Measurements from ENCODE around the gene SATB2. TPM values are rescaled to one million over a fixed set of nuclear protein-coding genes. Genes with fewer than 3 reads are reported as not detected.

Gene SATB2
- total RNA-seq, 1 experiment from 2014 or later = 13.8 TPM

DNA sequence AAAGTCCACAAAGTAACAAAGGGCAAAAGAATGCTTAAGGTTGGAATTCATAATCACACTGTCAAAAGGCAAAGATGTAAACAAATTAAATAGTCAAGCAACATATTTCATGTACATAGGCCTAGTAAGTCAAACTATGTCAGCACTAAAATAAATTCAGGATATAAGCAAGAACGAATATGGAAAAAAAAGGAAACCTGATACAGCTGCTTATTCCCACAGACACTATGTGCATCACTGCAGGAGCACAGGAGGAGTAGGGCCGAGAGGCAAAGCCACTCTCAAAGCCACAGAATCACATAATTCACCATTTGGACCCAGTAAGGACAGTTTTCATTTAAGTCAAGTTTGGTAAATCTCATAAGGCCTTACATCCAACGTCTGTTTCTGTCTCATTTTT, 116.6 kb downstream of the SATB2 start:
- H3K4me2 ChIP-seq (ENCODE audit: low read length) = no peak overlapping the region
- H3K4me1 ChIP-seq (ENCODE audit: control insufficient read depth in 1 of 2, insufficient read depth in 2 of 2, low read length in 2 of 2) = peaks cover 3 to 7% of the 10 kb centered on the region in 2 experiments; a peak in 3 of 4 replicates
- H2AFZ ChIP-seq (ENCODE audit: low read depth, low read length, poor library complexity, severe bottlenecking) = no peak overlapping the region
- RAD21 ChIA-PET (ENCODE audit: low non-redundant PET in 1 of 2, low total read pairs in 2 of 2, uncharacterized antibody in 2 of 2, unreplicated experiment in 2 of 2) = no interaction called here
- no peak overlapping the region for H3K9ac ChIP-seq (ENCODE audit: low read length)
- POLR2A ChIA-PET = no interaction called here
- H3K27me3 ChIP-seq (ENCODE audit: insufficient read depth, low read length) = no peaks in the 10 kb centered on the region
- DNase-seq (ENCODE audit: low read depth, low spot score) (no peak), ATAC-seq (no peak)
- H3K36me3 ChIP-seq (ENCODE audit: control insufficient read depth in 1 of 2, insufficient read depth in 2 of 2, low read length in 2 of 2) = no peaks in the 10 kb centered on the region
- no peaks in the 10 kb centered on the region for H3K79me2 ChIP-seq (ENCODE audit: insufficient read depth, low read length)
- no peaks in the 10 kb centered on the region for H3K9me3 ChIP-seq (ENCODE audit: control insufficient read depth in 1 of 2, insufficient read depth in 1 of 2, low read depth in 1 of 2, low read length in 2 of 2)
- intact Hi-C loops (cut with micrococcal nuclease) = no loop called here
- CTCF ChIA-PET = no interaction called here
- no peaks in the 10 kb centered on the region for H3K9me2 ChIP-seq (ENCODE audit: insufficient read depth)
- H4K20me1 ChIP-seq (ENCODE audit: insufficient read depth) = no peaks in the 10 kb centered on the region
- no peak overlapping the region for H3K4me3 ChIP-seq (replicated peaks in 1 of 2; ENCODE audit: low read depth in 1 of 2, low read length in 2 of 2)
- no peak overlapping the region for H3K27ac ChIP-seq (ENCODE audit: low read depth, low read length)
- no TSS peak for BruUV-seq (replicated peaks)
- no peak for TF ChIP-seq ZFX (IDR thresholded peaks at IDR 0.05)

DNA sequence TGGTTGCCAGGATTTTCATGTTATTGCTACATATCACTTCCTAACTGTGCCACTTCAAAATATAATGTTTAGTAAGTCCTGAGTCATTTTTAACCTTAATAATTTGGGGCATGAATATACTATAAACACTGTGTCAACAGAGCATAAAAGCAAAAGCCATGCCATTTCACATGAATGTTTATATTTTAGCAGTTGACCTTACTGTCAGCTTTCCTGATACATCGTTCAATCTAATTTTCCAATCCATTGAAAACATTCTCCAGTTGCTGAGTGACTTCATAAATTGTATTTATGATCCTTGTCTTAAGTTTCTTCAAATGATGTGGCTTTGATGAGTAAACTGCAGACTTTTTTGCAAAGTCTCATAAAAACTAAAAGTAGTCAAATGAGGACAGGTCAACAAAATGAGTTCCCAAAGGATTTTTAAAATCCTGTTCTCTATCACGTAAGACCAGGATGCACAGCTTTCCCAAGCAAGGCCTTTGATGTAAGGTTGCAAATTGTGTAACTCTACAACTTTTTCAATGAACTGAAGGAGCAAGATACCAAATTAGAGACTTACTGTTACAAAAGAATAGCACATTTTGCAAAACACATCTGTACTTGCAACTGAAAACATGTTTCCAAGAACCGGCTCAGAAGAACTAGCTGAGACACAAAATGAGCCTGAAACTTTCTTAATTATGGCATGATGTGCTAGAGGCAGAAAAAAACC, 117.7 kb downstream of the SATB2 start:
- Histone ChIP-seq H3K4me2 (ENCODE audit: low read length) (no peak overlapping the region), H3K4me1 (ENCODE audit: control insufficient read depth in 1 of 2, insufficient read depth in 2 of 2, low read length in 2 of 2) (peaks cover 3 to 7% of the 10 kb centered on the region in 2 experiments; a peak in 3 of 4 replicates), H4K20me1 (ENCODE audit: insufficient read depth) (no peaks in the 10 kb centered on the region), H3K4me3 (replicated peaks in 1 of 2; ENCODE audit: low read depth in 1 of 2, low read length in 2 of 2) (no peak overlapping the region), H3K36me3 (ENCODE audit: control insufficient read depth in 1 of 2, insufficient read depth in 2 of 2, low read length in 2 of 2) (no peaks in the 10 kb centered on the region), H3K27me3 (ENCODE audit: insufficient read depth, low read length) (no peaks in the 10 kb centered on the region), H2AFZ (ENCODE audit: low read depth, low read length, poor library complexity, severe bottlenecking) (no peak overlapping the region), H3K27ac (ENCODE audit: low read depth, low read length) (no peak overlapping the region), H3K9me3 (ENCODE audit: control insufficient read depth in 1 of 2, insufficient read depth in 1 of 2, low read depth in 1 of 2, low read length in 2 of 2) (no peaks in the 10 kb centered on the region), H3K9me2 (ENCODE audit: insufficient read depth) (no peaks in the 10 kb centered on the region), H3K9ac (ENCODE audit: low read length) (no peak overlapping the region), H3K79me2 (ENCODE audit: insufficient read depth, low read length) (no peaks in the 10 kb centered on the region)
- ChIA-PET RAD21 (ENCODE audit: low non-redundant PET in 1 of 2, low total read pairs in 2 of 2, uncharacterized antibody in 2 of 2, unreplicated experiment in 2 of 2) (no interaction called here), CTCF (no interaction called here), POLR2A (no interaction called here)
- no TSS peak for BruUV-seq (replicated peaks)
- intact Hi-C loops (cut with micrococcal nuclease) = no loop called here
- DNase-seq (ENCODE audit: low read depth, low spot score) (no peak), ATAC-seq (no peak)
- TF ChIP-seq ZFX (IDR thresholded peaks at IDR 0.05) (no peak), EZH2phosphoT487 (IDR thresholded peaks at IDR 0.05; ENCODE audit: borderline replicate concordance) (no peak), SRF (IDR thresholded peaks at IDR 0.05; ENCODE audit: low read depth) (no peak), EGR1 (IDR thresholded peaks at IDR 0.05; ENCODE audit: low read depth) (no peak), FOSL1 (IDR thresholded peaks at IDR 0.05; ENCODE audit: low read depth) (no peak), ZNF274 (IDR thresholded peaks at IDR 0.05; ENCODE audit: low read depth, low read length) (no peak), JUND (IDR thresholded peaks at IDR 0.05) (no peak), POLR2A (IDR thresholded peaks at IDR 0.05; ENCODE audit: borderline replicate concordance, extremely low read depth, insufficient read depth, insufficient read length) (no peak), YY1 (IDR thresholded peaks at IDR 0.05; ENCODE audit: extremely low read depth, insufficient replicate concordance, low read depth, low read length) (no peak)
- TF ChIP-seq, protein P1, sequence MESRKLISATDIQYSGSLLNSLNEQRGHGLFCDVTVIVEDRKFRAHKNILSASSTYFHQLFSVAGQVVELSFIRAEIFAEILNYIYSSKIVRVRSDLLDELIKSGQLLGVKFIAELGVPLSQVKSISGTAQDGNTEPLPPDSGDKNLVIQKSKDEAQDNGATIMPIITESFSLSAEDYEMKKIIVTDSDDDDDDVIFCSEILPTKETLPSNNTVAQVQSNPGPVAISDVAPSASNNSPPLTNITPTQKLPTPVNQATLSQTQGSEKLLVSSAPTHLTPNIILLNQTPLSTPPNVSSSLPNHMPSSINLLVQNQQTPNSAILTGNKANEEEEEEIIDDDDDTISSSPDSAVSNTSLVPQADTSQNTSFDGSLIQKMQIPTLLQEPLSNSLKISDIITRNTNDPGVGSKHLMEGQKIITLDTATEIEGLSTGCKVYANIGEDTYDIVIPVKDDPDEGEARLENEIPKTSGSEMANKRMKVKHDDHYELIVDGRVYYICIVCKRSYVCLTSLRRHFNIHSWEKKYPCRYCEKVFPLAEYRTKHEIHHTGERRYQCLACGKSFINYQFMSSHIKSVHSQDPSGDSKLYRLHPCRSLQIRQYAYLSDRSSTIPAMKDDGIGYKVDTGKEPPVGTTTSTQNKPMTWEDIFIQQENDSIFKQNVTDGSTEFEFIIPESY (IDR thresholded peaks at IDR 0.05; ENCODE audit: extremely low read depth, insufficient replicate concordance, low read length) = no peak
- TF ChIP-seq, protein P2, sequence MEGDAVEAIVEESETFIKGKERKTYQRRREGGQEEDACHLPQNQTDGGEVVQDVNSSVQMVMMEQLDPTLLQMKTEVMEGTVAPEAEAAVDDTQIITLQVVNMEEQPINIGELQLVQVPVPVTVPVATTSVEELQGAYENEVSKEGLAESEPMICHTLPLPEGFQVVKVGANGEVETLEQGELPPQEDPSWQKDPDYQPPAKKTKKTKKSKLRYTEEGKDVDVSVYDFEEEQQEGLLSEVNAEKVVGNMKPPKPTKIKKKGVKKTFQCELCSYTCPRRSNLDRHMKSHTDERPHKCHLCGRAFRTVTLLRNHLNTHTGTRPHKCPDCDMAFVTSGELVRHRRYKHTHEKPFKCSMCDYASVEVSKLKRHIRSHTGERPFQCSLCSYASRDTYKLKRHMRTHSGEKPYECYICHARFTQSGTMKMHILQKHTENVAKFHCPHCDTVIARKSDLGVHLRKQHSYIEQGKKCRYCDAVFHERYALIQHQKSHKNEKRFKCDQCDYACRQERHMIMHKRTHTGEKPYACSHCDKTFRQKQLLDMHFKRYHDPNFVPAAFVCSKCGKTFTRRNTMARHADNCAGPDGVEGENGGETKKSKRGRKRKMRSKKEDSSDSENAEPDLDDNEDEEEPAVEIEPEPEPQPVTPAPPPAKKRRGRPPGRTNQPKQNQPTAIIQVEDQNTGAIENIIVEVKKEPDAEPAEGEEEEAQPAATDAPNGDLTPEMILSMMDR (IDR thresholded peaks at IDR 0.05 in 2 of 3, conservative IDR thresholded peaks at IDR 0.05 in 1 of 3; ENCODE audit: borderline replicate concordance in 1 of 3, insufficient read depth in 1 of 3, low read depth in 2 of 3, low read length in 2 of 3) = no peak
- TF ChIP-seq, protein P3, sequence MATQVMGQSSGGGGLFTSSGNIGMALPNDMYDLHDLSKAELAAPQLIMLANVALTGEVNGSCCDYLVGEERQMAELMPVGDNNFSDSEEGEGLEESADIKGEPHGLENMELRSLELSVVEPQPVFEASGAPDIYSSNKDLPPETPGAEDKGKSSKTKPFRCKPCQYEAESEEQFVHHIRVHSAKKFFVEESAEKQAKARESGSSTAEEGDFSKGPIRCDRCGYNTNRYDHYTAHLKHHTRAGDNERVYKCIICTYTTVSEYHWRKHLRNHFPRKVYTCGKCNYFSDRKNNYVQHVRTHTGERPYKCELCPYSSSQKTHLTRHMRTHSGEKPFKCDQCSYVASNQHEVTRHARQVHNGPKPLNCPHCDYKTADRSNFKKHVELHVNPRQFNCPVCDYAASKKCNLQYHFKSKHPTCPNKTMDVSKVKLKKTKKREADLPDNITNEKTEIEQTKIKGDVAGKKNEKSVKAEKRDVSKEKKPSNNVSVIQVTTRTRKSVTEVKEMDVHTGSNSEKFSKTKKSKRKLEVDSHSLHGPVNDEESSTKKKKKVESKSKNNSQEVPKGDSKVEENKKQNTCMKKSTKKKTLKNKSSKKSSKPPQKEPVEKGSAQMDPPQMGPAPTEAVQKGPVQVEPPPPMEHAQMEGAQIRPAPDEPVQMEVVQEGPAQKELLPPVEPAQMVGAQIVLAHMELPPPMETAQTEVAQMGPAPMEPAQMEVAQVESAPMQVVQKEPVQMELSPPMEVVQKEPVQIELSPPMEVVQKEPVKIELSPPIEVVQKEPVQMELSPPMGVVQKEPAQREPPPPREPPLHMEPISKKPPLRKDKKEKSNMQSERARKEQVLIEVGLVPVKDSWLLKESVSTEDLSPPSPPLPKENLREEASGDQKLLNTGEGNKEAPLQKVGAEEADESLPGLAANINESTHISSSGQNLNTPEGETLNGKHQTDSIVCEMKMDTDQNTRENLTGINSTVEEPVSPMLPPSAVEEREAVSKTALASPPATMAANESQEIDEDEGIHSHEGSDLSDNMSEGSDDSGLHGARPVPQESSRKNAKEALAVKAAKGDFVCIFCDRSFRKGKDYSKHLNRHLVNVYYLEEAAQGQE (IDR thresholded peaks at IDR 0.05; ENCODE audit: low read depth) = no peak

All from HCT116 (cell line).